DMS153 treated with DMSO at 0.1 percent for 48 hours (cell line): ENCODE data around the gene RRP36.

ENCODE experiments used
- DNase-seq: peaks from one replicate; lab custom pipeline; 2025; ENCODE audit not compliant: unreplicated experiment; lab: John Stamatoyannopoulos, UW

RRP36 gene

GRCh38 chr6:43006251-43006650 is 15.2 kb upstream of the RRP36 start:
- DNase-seq = no peak

GRCh38 chr6:43007126-43007525 is 14.3 kb upstream of the RRP36 start:
- no peak for DNase-seq

GRCh38 chr6:43009124-43009523 is 12.3 kb upstream of the RRP36 start:
- peak; percentile 18 for DNase-seq

- no peak for DNase-seq
Measured at GRCh38 chr6:43011207-43011606, 10.2 kb upstream of the RRP36 start.

GRCh38 chr6:43012364-43012763 is 9.1 kb upstream of the RRP36 start:
- no peak for DNase-seq

GRCh38 chr6:43013097-43013842 is 8.2 kb upstream of the RRP36 start:
- no peak for DNase-seq

- peak; percentile 100 for DNase-seq
Measured at GRCh38 chr6:43013843-43014433, 7.5 kb upstream of the RRP36 start, which contains the start of the genes KLHDC3 and MEA1. TSS of gene KLHDC3 (plus strand) at chr6:43014249. CDS start at chr6:43017193, 2,944 bp downstream. TSS of gene MEA1 (minus strand) at chr6:43013946. CDS start at chr6:43013813, 133 bp downstream.

- no peak for DNase-seq
Measured at GRCh38 chr6:43014434-43014909, 7.0 kb upstream of the RRP36 start.

GRCh38 chr6:43016176-43016942 is 5.1 kb upstream of the RRP36 start:
- DNase-seq = no peak

GRCh38 chr6:43016943-43017334 is 4.5 kb upstream of the RRP36 start:
- no peak for DNase-seq

- no peak for DNase-seq
Measured at GRCh38 chr6:43019152-43019551, 2.3 kb upstream of the RRP36 start.

- no peak for DNase-seq
Measured at GRCh38 chr6:43020052-43020705, 1.2 kb upstream of the RRP36 start.

- DNase-seq = no peak
Measured at GRCh38 chr6:43020847-43021246, 576 bp upstream of the RRP36 start.

- no peak for DNase-seq
Measured at GRCh38 chr6:43024436-43024835, 3.0 kb downstream of the RRP36 start.

GRCh38 chr6:43026365-43026764 is 4.9 kb downstream of the RRP36 start:
- DNase-seq = no peak

- no peak for DNase-seq
Measured at GRCh38 chr6:43029120-43029519, 7.7 kb downstream of the RRP36 start.

GRCh38 chr6:43032326-43032725 is 10.9 kb downstream of the RRP36 start:
- no peak for DNase-seq

- no peak for DNase-seq
Measured at GRCh38 chr6:43033496-43034189, 12.2 kb downstream of the RRP36 start.

- no peak for DNase-seq
Measured at GRCh38 chr6:43034190-43034525, 12.7 kb downstream of the RRP36 start.

- no peak for DNase-seq
Measured at GRCh38 chr6:43035495-43036194, 14.2 kb downstream of the RRP36 start.
